IMR-90 (cell line): ENCODE data around the gene EIF4ENIF1. TPM values are rescaled to one million over a fixed set of nuclear protein-coding genes. Genes with fewer than 3 reads are reported as not detected.

Experiments used
- ATAC-seq: fragments of 200-7000 bp; cut with Tn5 transposase; 2 replicates; pipeline ENCODE4 v1.9.1; 2020; ENCODE audit warnings: low read depth, mild to moderate bottlenecking, moderate library complexity
- BruUV-seq: library from RNA; stranded (reverse); fragments of 400-500 nt; replicated peaks from 2 replicates; lab custom pipeline; 2021; lab: Mats Ljungman, UMichigan
- CTCF ChIA-PET: fragments of 300-600 bp; formaldehyde crosslinking; extraction: SDS; loops from one replicate; lab custom pipeline; 2021; ENCODE audit warnings: antibody characterized with exemption; lab: Yijun Ruan, JAX
- POLR2A ChIA-PET: fragments of 300-600 bp; sonication (Branson Sonifier 250); formaldehyde crosslinking; loops from one replicate; lab custom pipeline; 2022; ENCODE audit warnings: antibody characterized with exemption; ENCODE audit not compliant: unreplicated experiment; lab: Charles Lee
- DNase-seq: peaks from one replicate; pipeline ENCODE4 v3.0.0; 2013
- H2AFZ ChIP-seq: replicated peaks from 2 replicates; pipeline ENCODE3; 2013; ENCODE audit warnings: low read length, mild to moderate bottlenecking; ENCODE audit not compliant: poor library complexity
- H2AK5ac ChIP-seq: 2 replicates; pipeline ENCODE4 v1.6.1; 2013; ENCODE audit warnings: low read depth, low read length, inconsistent platforms
- H2AK9ac ChIP-seq: replicated peaks from 2 replicates; pipeline ENCODE3; 2013; ENCODE audit warnings: mild to moderate bottlenecking, low read depth, low read length, moderate library complexity; ENCODE audit not compliant: poor library complexity
- H2BK120ac ChIP-seq: 2 replicates; pipeline ENCODE4 v1.6.1; 2013; ENCODE audit warnings: low read depth, low read length, inconsistent platforms
- H2BK15ac ChIP-seq: 3 replicates; pipeline ENCODE4 v1.6.1; 2013; ENCODE audit warnings: low read depth, low read length, inconsistent platforms
- H2BK20ac ChIP-seq: 2 replicates; pipeline ENCODE4 v1.6.1; 2013; ENCODE audit warnings: low read depth, mild to moderate bottlenecking, inconsistent platforms, low read length, moderate library complexity
- H2BK5ac ChIP-seq: 2 replicates; pipeline ENCODE4 v1.6.1; 2013; ENCODE audit warnings: mild to moderate bottlenecking, low read depth, low read length, inconsistent platforms; ENCODE audit not compliant: poor library complexity, severe bottlenecking
- H3K14ac ChIP-seq: replicated peaks from 2 replicates; pipeline ENCODE4 v1.6.1; 2013; ENCODE audit warnings: low read depth, low read length, inconsistent platforms
- H3K18ac ChIP-seq: 2 replicates; pipeline ENCODE4 v1.6.1; 2013; ENCODE audit warnings: low read depth, low read length, control low read depth
- H3K23ac ChIP-seq: 2 replicates; pipeline ENCODE4 v1.6.1; 2013; ENCODE audit warnings: low read depth, low read length, inconsistent platforms
- H3K27ac ChIP-seq: 2 replicates; pipeline ENCODE4 v1.5.1; 2013; ENCODE audit warnings: mild to moderate bottlenecking, control low read depth, low read length; ENCODE audit not compliant: insufficient read depth
- H3K27me3 ChIP-seq: 2 replicates; pipeline ENCODE4 v1.6.1; 2013; ENCODE audit warnings: low read length; ENCODE audit not compliant: control insufficient read depth, insufficient read depth
- H3K36me3 ChIP-seq: 2 replicates; pipeline ENCODE4 v1.6.1; 2013; ENCODE audit warnings: low read length, mixed read lengths; ENCODE audit not compliant: control insufficient read depth, insufficient read depth
- H3K4ac ChIP-seq: 2 replicates; pipeline ENCODE4 v1.6.1; 2013; ENCODE audit warnings: low read depth, low read length, inconsistent platforms
- H3K4me1 ChIP-seq: 2 replicates; pipeline ENCODE4 v1.6.1; 2013; ENCODE audit warnings: low read length, mixed read lengths; ENCODE audit not compliant: control insufficient read depth, insufficient read depth
- H3K4me2 ChIP-seq: 2 replicates; pipeline ENCODE4 v1.6.1; 2013; ENCODE audit warnings: low read depth, mild to moderate bottlenecking, control low read depth, low read length, moderate library complexity
- H3K4me3 ChIP-seq: 2 replicates; pipeline ENCODE4 v1.5.1; 2013; ENCODE audit warnings: low read depth, mild to moderate bottlenecking, control low read depth, low read length, moderate library complexity; ENCODE audit not compliant: insufficient read depth
- H3K56ac ChIP-seq: 2 replicates; pipeline ENCODE4 v1.6.1; 2013; ENCODE audit warnings: low read length, inconsistent platforms; ENCODE audit not compliant: insufficient read depth; ENCODE audit errors: extremely low read depth
- H3K79me1 ChIP-seq, 2 experiments: 2 replicates each; pipeline ENCODE4 v1.6.1; 2013; ENCODE audit warnings: low read length in 2 of 2, inconsistent platforms in 1 of 2, low read depth in 1 of 2
- H3K9ac ChIP-seq: 2 replicates; pipeline ENCODE4 v1.6.1; 2013; ENCODE audit warnings: low read depth, low read length, control low read depth
- H3K9me1 ChIP-seq: 2 replicates; pipeline ENCODE4 v1.6.1; 2013; ENCODE audit warnings: low read length, inconsistent platforms; ENCODE audit not compliant: insufficient read depth
- H3K9me3 ChIP-seq: 2 replicates; pipeline ENCODE4 v1.6.1; 2013; ENCODE audit warnings: low read length; ENCODE audit not compliant: control insufficient read depth, insufficient read depth
- H4K20me1 ChIP-seq: 2 replicates; pipeline ENCODE4 v1.6.1; 2013; ENCODE audit warnings: low read length, inconsistent platforms; ENCODE audit not compliant: insufficient read depth
- H4K5ac ChIP-seq: 2 replicates; pipeline ENCODE4 v1.6.1; 2013; ENCODE audit warnings: mild to moderate bottlenecking, low read depth, low read length, control low read depth
- H4K8ac ChIP-seq, 2 experiments: 2 replicates each; pipeline ENCODE4 v1.6.1; 2013; ENCODE audit warnings: low read depth in 2 of 2, low read length in 2 of 2, control low read depth in 1 of 2, inconsistent platforms in 1 of 2
- H4K91ac ChIP-seq: 2 replicates; pipeline ENCODE4 v1.6.1; 2013; ENCODE audit warnings: low read depth, low read length, inconsistent platforms; ENCODE audit not compliant: insufficient read depth
- BHLHE40 ChIP-seq: fragments of 150-350 bp; IDR thresholded peaks from 2 replicates; pipeline ENCODE4 v1.6.1; 2016; ENCODE audit warnings: mild to moderate bottlenecking, low read depth, low read length
- CEBPB ChIP-seq: IDR thresholded peaks from 2 replicates; pipeline ENCODE4 v1.6.1; 2012; ENCODE audit warnings: low read depth, low read length, improper control_type of control experiment
- CHD1 ChIP-seq: IDR thresholded peaks from 2 replicates; pipeline ENCODE4 v1.6.1; 2012; ENCODE audit warnings: low read depth, low read length, improper control_type of control experiment
- ELK1 ChIP-seq: fragments of 150-350 bp; IDR thresholded peaks from 2 replicates; pipeline ENCODE4 v1.6.1; 2016; ENCODE audit warnings: low read depth, mild to moderate bottlenecking, low read length, moderate library complexity, borderline replicate concordance
- FOS ChIP-seq: fragments of 150-350 bp; IDR thresholded peaks from 2 replicates; pipeline ENCODE4 v1.6.1; 2016; ENCODE audit warnings: low read depth, low read length
- MAFK ChIP-seq: IDR thresholded peaks from 2 replicates; pipeline ENCODE4 v1.6.1; 2012; ENCODE audit warnings: low read depth, low read length, improper control_type of control experiment
- MAZ ChIP-seq: IDR thresholded peaks from 2 replicates; pipeline ENCODE4 v1.6.1; 2012; ENCODE audit warnings: low read depth, mild to moderate bottlenecking, low read length, improper control_type of control experiment, moderate library complexity, borderline replicate concordance
- MXI1 ChIP-seq: IDR thresholded peaks from 2 replicates; pipeline ENCODE4 v1.6.1; 2012; ENCODE audit warnings: low read depth, mild to moderate bottlenecking, low read length, moderate library complexity, borderline replicate concordance
- NFE2L2 ChIP-seq: fragments of 150-350 bp; IDR thresholded peaks from 2 replicates; pipeline ENCODE4 v1.6.1; 2016; ENCODE audit warnings: low read depth, mild to moderate bottlenecking, low read length
- POLR2A ChIP-seq: IDR thresholded peaks from 2 replicates; pipeline ENCODE4 v1.6.1; 2012; ENCODE audit warnings: mild to moderate bottlenecking, low read depth, low read length
- RAD21 ChIP-seq: IDR thresholded peaks from 2 replicates; pipeline ENCODE4 v1.6.1; 2012; ENCODE audit warnings: low read length, improper control_type of control experiment
- RCOR1 ChIP-seq: IDR thresholded peaks from 2 replicates; pipeline ENCODE4 v1.6.1; 2012; ENCODE audit warnings: mild to moderate bottlenecking, low read length, improper control_type of control experiment; ENCODE audit not compliant: insufficient replicate concordance
- RFX5 ChIP-seq: IDR thresholded peaks from 2 replicates; pipeline ENCODE4 v1.8.0; 2012; ENCODE audit warnings: low read depth, mild to moderate bottlenecking, low read length, moderate library complexity
- SMC3 ChIP-seq: fragments of 150-350 bp; IDR thresholded peaks from 2 replicates; pipeline ENCODE4 v1.6.1; 2016; ENCODE audit warnings: low read depth, mild to moderate bottlenecking, antibody characterized with exemption, low read length, moderate library complexity
- WGBS, 2 experiments: methylation state at CpG; one replicate each; pipeline versions ENCODE4 v1.1.5 to v1.1.7; 2013; ENCODE audit warnings: missing lambda C conversion rate in 2 of 2; ENCODE audit not compliant: insufficient read length in 1 of 2; ENCODE audit errors: extremely low coverage in 2 of 2; 5-methylcytosine and 5-hydroxymethylcytosine counted together
- dilution Hi-C: fragments of 300-500 bp; cut with HindIII; formaldehyde crosslinking; loops from one replicate; pipeline ENCODE4 v1.14.3; 2018; ENCODE audit warnings: low sequenced_read_pairs; ENCODE audit not compliant: unreplicated experiment
- in situ Hi-C: fragments of 300-500 bp; cut with MboI; formaldehyde crosslinking; loops from 3 replicates; pipeline ENCODE4 v1.14.3; 2019; ENCODE audit warnings: low sequenced_read_pairs, inconsistent platforms, mixed read lengths
- intact Hi-C: fragments of 100-400 bp; cut with micrococcal nuclease; formaldehyde crosslinking; loops from 2 replicates; pipeline ENCODE4 v1.10.0; 2022
- polyA plus RNA-seq, 3 experiments: library from polyadenylated mRNA; depleted of rRNA; stranded (reverse); fragments of >200 nt; gene quantifications; 2 replicates each; pipeline ENCODE4 v1.2.3, GENCODE V29; 2012; ENCODE audit warnings: low replicate concordance in 1 of 3
- total RNA-seq: library from RNA; depleted of rRNA; stranded (reverse); fragments of >200 nt; gene quantifications from 2 replicates; pipeline ENCODE4 v1.2.3, GENCODE V29; 2012
- TF ChIP-seq, protein P1 (sequence below): fragments of 150-350 bp; IDR thresholded peaks from 2 replicates; pipeline ENCODE4 v1.6.1; 2017; ENCODE audit warnings: mild to moderate bottlenecking, antibody characterized with exemption, low read length, low read depth
- TF ChIP-seq, protein P2 (sequence below): conservative IDR thresholded peaks from 2 replicates; pipeline ENCODE4 v1.5.1; 2012; ENCODE audit warnings: mild to moderate bottlenecking, low read depth, low read length, improper control_type of control experiment

Gene EIF4ENIF1
- total and polyA plus RNA-seq, 2 of the 4 experiments (the other 2 are of a cell fraction) = 14.7 to 16.0 TPM

DNA sequence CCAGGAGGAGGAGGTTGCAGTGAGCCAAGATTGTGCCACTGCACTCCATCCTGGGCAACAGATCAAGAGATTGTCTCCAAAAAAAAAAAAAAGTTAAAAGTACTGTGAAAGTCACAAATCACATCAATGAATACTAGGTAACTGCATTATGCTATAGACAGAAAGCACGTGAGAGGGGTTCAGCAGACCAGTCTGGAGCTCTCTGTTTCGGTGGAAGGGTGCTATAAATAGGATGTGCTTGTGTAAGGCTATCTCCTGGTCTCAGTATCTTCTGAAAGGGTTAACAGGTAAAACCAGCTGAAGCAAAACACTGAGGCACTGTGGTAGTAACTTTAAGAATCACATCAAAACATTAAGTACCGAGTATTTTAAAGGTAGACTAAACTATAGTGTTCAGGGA lies 43.4 kb downstream of the EIF4ENIF1 start:
- no peak overlapping the region for H4K5ac ChIP-seq
- ChIA-PET POLR2A (no interaction called here), CTCF (no interaction called here)
- no peak overlapping the region for H2AK5ac ChIP-seq
- no peak for DNase-seq
- no peak overlapping the region for H3K56ac ChIP-seq
- H3K4ac ChIP-seq = no peak overlapping the region
- no peak overlapping the region for H3K18ac ChIP-seq
- in situ Hi-C loops = no loop called here
- H4K91ac ChIP-seq = no peak overlapping the region
- no peak for ATAC-seq
- BruUV-seq = no TSS peak
- H4K20me1 ChIP-seq = no peaks in the 10 kb centered on the region
- peaks cover 18 to 19% of the 10 kb centered on the region in 2 experiments for H3K79me1 ChIP-seq
- no peak overlapping the region for H3K4me3 ChIP-seq
- no CpG with 5 or more reads among the region's 3 CpGs for WGBS, 2 experiments
- no peak for TF ChIP-seq CEBPB
- TF ChIP-seq RFX5 = no peak
- no peak for TF ChIP-seq MXI1
- no peak for TF ChIP-seq SMC3
- no peak for TF ChIP-seq RCOR1
- TF ChIP-seq NFE2L2 = no peak
- no peak for TF ChIP-seq MAFK
- no peak for TF ChIP-seq CHD1
- TF ChIP-seq RAD21 = no peak
- TF ChIP-seq, protein P1, sequence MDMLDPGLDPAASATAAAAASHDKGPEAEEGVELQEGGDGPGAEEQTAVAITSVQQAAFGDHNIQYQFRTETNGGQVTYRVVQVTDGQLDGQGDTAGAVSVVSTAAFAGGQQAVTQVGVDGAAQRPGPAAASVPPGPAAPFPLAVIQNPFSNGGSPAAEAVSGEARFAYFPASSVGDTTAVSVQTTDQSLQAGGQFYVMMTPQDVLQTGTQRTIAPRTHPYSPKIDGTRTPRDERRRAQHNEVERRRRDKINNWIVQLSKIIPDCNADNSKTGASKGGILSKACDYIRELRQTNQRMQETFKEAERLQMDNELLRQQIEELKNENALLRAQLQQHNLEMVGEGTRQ = no peak
- TF ChIP-seq FOS = no peak
- TF ChIP-seq ELK1 = no peak
- no peak for TF ChIP-seq BHLHE40
- TF ChIP-seq MAZ = no peak
- no peak for TF ChIP-seq POLR2A
- TF ChIP-seq, protein P2, sequence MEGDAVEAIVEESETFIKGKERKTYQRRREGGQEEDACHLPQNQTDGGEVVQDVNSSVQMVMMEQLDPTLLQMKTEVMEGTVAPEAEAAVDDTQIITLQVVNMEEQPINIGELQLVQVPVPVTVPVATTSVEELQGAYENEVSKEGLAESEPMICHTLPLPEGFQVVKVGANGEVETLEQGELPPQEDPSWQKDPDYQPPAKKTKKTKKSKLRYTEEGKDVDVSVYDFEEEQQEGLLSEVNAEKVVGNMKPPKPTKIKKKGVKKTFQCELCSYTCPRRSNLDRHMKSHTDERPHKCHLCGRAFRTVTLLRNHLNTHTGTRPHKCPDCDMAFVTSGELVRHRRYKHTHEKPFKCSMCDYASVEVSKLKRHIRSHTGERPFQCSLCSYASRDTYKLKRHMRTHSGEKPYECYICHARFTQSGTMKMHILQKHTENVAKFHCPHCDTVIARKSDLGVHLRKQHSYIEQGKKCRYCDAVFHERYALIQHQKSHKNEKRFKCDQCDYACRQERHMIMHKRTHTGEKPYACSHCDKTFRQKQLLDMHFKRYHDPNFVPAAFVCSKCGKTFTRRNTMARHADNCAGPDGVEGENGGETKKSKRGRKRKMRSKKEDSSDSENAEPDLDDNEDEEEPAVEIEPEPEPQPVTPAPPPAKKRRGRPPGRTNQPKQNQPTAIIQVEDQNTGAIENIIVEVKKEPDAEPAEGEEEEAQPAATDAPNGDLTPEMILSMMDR = no peak
- peaks cover 43% of the 10 kb centered on the region for H3K36me3 ChIP-seq
- H2BK5ac ChIP-seq = no peak overlapping the region
- no peaks in the 10 kb centered on the region for H3K4me1 ChIP-seq
- no peaks in the 10 kb centered on the region for H3K9me1 ChIP-seq
- H2AK9ac ChIP-seq = no peak overlapping the region
- intact Hi-C loops = no loop called here
- no peaks in the 10 kb centered on the region for H3K9me3 ChIP-seq
- no peak overlapping the region for H3K9ac ChIP-seq
- no peak overlapping the region for H3K4me2 ChIP-seq
- no peak overlapping the region for H2BK120ac ChIP-seq
- dilution Hi-C loops = no loop called here
- no peak overlapping the region for H2AFZ ChIP-seq
- H2BK15ac ChIP-seq = no peak overlapping the region
- no peak overlapping the region for H2BK20ac ChIP-seq
- H3K27me3 ChIP-seq = no peaks in the 10 kb centered on the region
- H3K23ac ChIP-seq = no peak overlapping the region
- H3K27ac ChIP-seq = no peak overlapping the region
- H3K14ac ChIP-seq = no peak overlapping the region
- H4K8ac ChIP-seq = no peak overlapping the region
